ENCODE measurements around the gene HID1.
"Not testable (repeated sequence)": the region's sequence is repeated elsewhere in the genome, so short reads cannot be mapped to it uniquely, and the experiment has no call there.

Gene HID1

GRCh38 chr17:75001915-75002843 is 29.6 kb upstream of the HID1 start:
- DNase-seq (ENCODE audit: low read depth): no peak

GRCh38 chr17:74999523-74999922 is 27.0 kb upstream of the HID1 start:
- peak; percentile 35 for DNase-seq (ENCODE audit: low read depth)

GRCh38 chr17:74998783-74999182 is 26.2 kb upstream of the HID1 start:
- peak; percentile 57 for DNase-seq (ENCODE audit: low read depth)

GRCh38 chr17:74995847-74996246 is 23.3 kb upstream of the HID1 start:
- DNase-seq (ENCODE audit: low read depth): peak; percentile 44

- peak; percentile 95 for DNase-seq (ENCODE audit: low read depth)
These were observed 21.9 kb upstream of the HID1 start for GRCh38 chr17:74994440-74994839.

GRCh38 chr17:74992223-74992622 is 19.7 kb upstream of the HID1 start:
- peak; percentile 68 for DNase-seq (ENCODE audit: low read depth)

GRCh38 chr17:74990581-74991105 is 18.1 kb upstream of the HID1 start:
- no peak for DNase-seq (ENCODE audit: low read depth)

GRCh38 chr17:74987909-74988711 is 15.6 kb upstream of the HID1 start:
- DNase-seq (ENCODE audit: low read depth): peak; percentile 59

GRCh38 chr17:74987418-74987908 is 14.9 kb upstream of the HID1 start, which contains the start of gene CDR2L:
TSS of gene CDR2L (plus strand) at chr17:74987632. CDS start at chr17:74988044, 412 bp downstream.
- peak; percentile 86 for DNase-seq (ENCODE audit: low read depth)

GRCh38 chr17:74986206-74986576 is 13.6 kb upstream of the HID1 start:
- DNase-seq (ENCODE audit: low read depth): no peak

GRCh38 chr17:74982663-74983313 is 10.2 kb upstream of the HID1 start:
- DNase-seq (ENCODE audit: low read depth): not testable (repeated sequence)

- peak; percentile 76 for DNase-seq (ENCODE audit: low read depth)
These were observed 9.6 kb upstream of the HID1 start for GRCh38 chr17:74981979-74982662.

GRCh38 chr17:74981318-74981978 is 8.9 kb upstream of the HID1 start:
- DNase-seq (ENCODE audit: low read depth): no peak

GRCh38 chr17:74979408-74980146 is 7.0 kb upstream of the HID1 start:
- no peak for DNase-seq (ENCODE audit: low read depth)

- DNase-seq (ENCODE audit: low read depth): no peak
These were observed 5.7 kb upstream of the HID1 start for GRCh38 chr17:74978240-74978639.

GRCh38 chr17:74977802-74978201 is 5.2 kb upstream of the HID1 start:
- no peak for DNase-seq (ENCODE audit: low read depth)

- no peak for DNase-seq (ENCODE audit: low read depth)
These were observed 3.4 kb upstream of the HID1 start for GRCh38 chr17:74975943-74976342.

GRCh38 chr17:74972973-74973328 is 392 bp upstream of the HID1 start:
- DNase-seq (ENCODE audit: low read depth): no peak

- no peak for DNase-seq (ENCODE audit: low read depth)
These were observed 785 bp downstream of the HID1 start for GRCh38 chr17:74971842-74972106.

GRCh38 chr17:74971069-74971841 is 1.3 kb downstream of the HID1 start:
- DNase-seq (ENCODE audit: low read depth): no peak

All from amniotic epithelial cell (primary cell).